Osteocyte (in vitro differentiated cells): Measurements from ENCODE around the gene CYP39A1. TPM values are rescaled to one million over a fixed set of nuclear protein-coding genes. Genes with fewer than 3 reads are reported as not detected.

Experiments used
- DNase-seq: peaks from one replicate; pipeline ENCODE4 v3.0.0; 2021; ENCODE audit warnings: mixed read lengths; ENCODE audit not compliant: unreplicated experiment; ENCODE audit errors: extremely low spot score
- H3K27ac Mint-ChIP-seq: one replicate; pipeline ENCODE4 v1.8.0; 2021; ENCODE audit warnings: mild to moderate bottlenecking, mixed read lengths; ENCODE audit not compliant: unreplicated experiment
- H3K27me3 Mint-ChIP-seq: one replicate; pipeline ENCODE4 v1.8.0; 2021; ENCODE audit warnings: mixed read lengths; ENCODE audit not compliant: unreplicated experiment
- H3K36me3 Mint-ChIP-seq: one replicate; pipeline ENCODE4 v1.8.0; 2021; ENCODE audit warnings: mixed read lengths; ENCODE audit not compliant: unreplicated experiment
- H3K4me1 Mint-ChIP-seq: one replicate; pipeline ENCODE4 v1.8.0; 2021; ENCODE audit warnings: mixed read lengths; ENCODE audit not compliant: unreplicated experiment
- H3K4me3 Mint-ChIP-seq: one replicate; pipeline ENCODE4 v1.8.0; 2021; ENCODE audit warnings: mild to moderate bottlenecking, moderate library complexity, mixed read lengths; ENCODE audit not compliant: unreplicated experiment
- H3K9me3 Mint-ChIP-seq: one replicate; pipeline ENCODE4 v1.8.0; 2021; ENCODE audit warnings: mixed read lengths; ENCODE audit not compliant: unreplicated experiment
- total RNA-seq: library from RNA; stranded (reverse); gene quantifications from 2 replicates; pipeline ENCODE4 v1.2.1, GENCODE V29; 2021
- TF ChIP-seq, protein P1 (sequence below): fragments of 200-600 bp; sonication (generic); IDR thresholded peaks from 2 replicates; pipeline ENCODE4 v1.5.0; 2021; ENCODE audit warnings: antibody characterized with exemption, mild to moderate bottlenecking, moderate library complexity

CYP39A1 gene
- total RNA-seq, 1 donor from 2014 or later: 0.30 TPM

- DNase-seq: no peak
- H3K4me3 Mint-ChIP-seq: no peak overlapping the region
- H3K36me3 Mint-ChIP-seq: no peaks in the 10 kb centered on the region
- H3K27me3 Mint-ChIP-seq: peaks cover 29% of the 10 kb centered on the region
- no peaks in the 10 kb centered on the region for H3K9me3 Mint-ChIP-seq
- TF ChIP-seq, protein P1, sequence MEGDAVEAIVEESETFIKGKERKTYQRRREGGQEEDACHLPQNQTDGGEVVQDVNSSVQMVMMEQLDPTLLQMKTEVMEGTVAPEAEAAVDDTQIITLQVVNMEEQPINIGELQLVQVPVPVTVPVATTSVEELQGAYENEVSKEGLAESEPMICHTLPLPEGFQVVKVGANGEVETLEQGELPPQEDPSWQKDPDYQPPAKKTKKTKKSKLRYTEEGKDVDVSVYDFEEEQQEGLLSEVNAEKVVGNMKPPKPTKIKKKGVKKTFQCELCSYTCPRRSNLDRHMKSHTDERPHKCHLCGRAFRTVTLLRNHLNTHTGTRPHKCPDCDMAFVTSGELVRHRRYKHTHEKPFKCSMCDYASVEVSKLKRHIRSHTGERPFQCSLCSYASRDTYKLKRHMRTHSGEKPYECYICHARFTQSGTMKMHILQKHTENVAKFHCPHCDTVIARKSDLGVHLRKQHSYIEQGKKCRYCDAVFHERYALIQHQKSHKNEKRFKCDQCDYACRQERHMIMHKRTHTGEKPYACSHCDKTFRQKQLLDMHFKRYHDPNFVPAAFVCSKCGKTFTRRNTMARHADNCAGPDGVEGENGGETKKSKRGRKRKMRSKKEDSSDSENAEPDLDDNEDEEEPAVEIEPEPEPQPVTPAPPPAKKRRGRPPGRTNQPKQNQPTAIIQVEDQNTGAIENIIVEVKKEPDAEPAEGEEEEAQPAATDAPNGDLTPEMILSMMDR: no peak
- no peak overlapping the region for H3K27ac Mint-ChIP-seq
- H3K4me1 Mint-ChIP-seq: peaks cover 4% of the 10 kb centered on the region
These were observed 151.2 kb downstream of the CYP39A1 start for GRCh38 chr6:46501136-46502089.

- H3K4me1 Mint-ChIP-seq: peaks cover 4% of the 10 kb centered on the region
- no peak overlapping the region for H3K4me3 Mint-ChIP-seq
- peaks cover 35% of the 10 kb centered on the region for H3K27me3 Mint-ChIP-seq
- H3K36me3 Mint-ChIP-seq: no peaks in the 10 kb centered on the region
- H3K27ac Mint-ChIP-seq: no peak overlapping the region
- no peak for DNase-seq
- TF ChIP-seq, protein P1: no peak
- no peaks in the 10 kb centered on the region for H3K9me3 Mint-ChIP-seq
These were observed 152.2 kb downstream of the CYP39A1 start for GRCh38 chr6:46500382-46500781.

Other genes starting within 250 kb of the CYP39A1 start
- gene RCAN2, start 161.4 kb downstream of the CYP39A1 start, total RNA-seq: 27.9 and 31.3 TPM in 2 replicates
- gene SLC25A27, start 157 bp upstream of the CYP39A1 start, total RNA-seq: 7.6 and 8.2 TPM in 2 replicates
- 0.03 and 0.05 TPM in 2 replicates for gene TDRD6, start 35.1 kb upstream of the CYP39A1 start, total RNA-seq
- gene PLA2G7, start 82.6 kb upstream of the CYP39A1 start, total RNA-seq: not detected in 2 replicates
- not detected in 2 replicates for gene ANKRD66, start 94.1 kb upstream of the CYP39A1 start, total RNA-seq
- not detected in 2 replicates for gene MEP1A, start 140.6 kb upstream of the CYP39A1 start, total RNA-seq